H1 (cell line): ENCODE data around the gene PFKP. TPM values are rescaled to one million over a fixed set of nuclear protein-coding genes. Genes with fewer than 3 reads are reported as not detected.

Experiments used
- JUND ChIP-seq: IDR thresholded peaks from 2 replicates; pipeline ENCODE4 v1.6.1; 2011; ENCODE audit warnings: mild to moderate bottlenecking, improper control_type of control experiment, low read length
- NANOG ChIP-seq: IDR thresholded peaks from 2 replicates; pipeline ENCODE4 v1.6.1; 2011; ENCODE audit warnings: low read length, low read depth, mild to moderate bottlenecking, inconsistent platforms; ENCODE audit not compliant: insufficient read depth, poor library complexity, severe bottlenecking
- RXRA ChIP-seq: IDR thresholded peaks from 2 replicates; pipeline ENCODE4 v1.6.1; 2011; ENCODE audit warnings: low read depth, mild to moderate bottlenecking, low read length, moderate library complexity; ENCODE audit not compliant: insufficient read depth
- polyA plus RNA-seq, 7 experiments: library from polyadenylated mRNA; depleted of rRNA in 3 of 7; stranded (reverse) in 5 of 7; unstranded in 2 of 7; fragments of >200 nt in 5 of 7; fragments of 200-250 nt in 2 of 7; gene quantifications; 1 replicate in 5 of 7; 2 replicates in 1 of 7; 4 replicates in 1 of 7; pipeline versions ENCODE4 v1.2.1 to v1.2.3, GENCODE V29; 2011 to 2013; ENCODE audit warnings: missing spikeins in 2 of 7, mixed read lengths in 2 of 7
- total RNA-seq: library from RNA; stranded (reverse); fragmentation: NEBNext Ultra II Directional; extraction: Animal tissue kit (Norgen Biotek cat#: 25700); gene quantifications from 2 replicates; pipeline ENCODE4 v1.2.1, GENCODE V29; 2021
- TF ChIP-seq, protein P1 (sequence below): IDR thresholded peaks from 2 replicates; pipeline ENCODE4 v1.6.1; 2012; ENCODE audit warnings: inconsistent platforms

PFKP gene
- total and polyA plus RNA-seq, 2 of the 8 experiments (the other 6 are each of a cell fraction or from before 2014, with no cell fraction given): 51.2 to 128 TPM

GRCh38 chr10:3057946-3058345 is 9.4 kb upstream of the PFKP start (continued):
- TF ChIP-seq JUND: no peak
- TF ChIP-seq, protein P1, sequence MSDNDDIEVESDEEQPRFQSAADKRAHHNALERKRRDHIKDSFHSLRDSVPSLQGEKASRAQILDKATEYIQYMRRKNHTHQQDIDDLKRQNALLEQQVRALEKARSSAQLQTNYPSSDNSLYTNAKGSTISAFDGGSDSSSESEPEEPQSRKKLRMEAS: no peak
- TF ChIP-seq RXRA: no peak
- TF ChIP-seq NANOG: no peak
